Measurements from ENCODE around the gene CDH4.

Gene CDH4

DNA sequence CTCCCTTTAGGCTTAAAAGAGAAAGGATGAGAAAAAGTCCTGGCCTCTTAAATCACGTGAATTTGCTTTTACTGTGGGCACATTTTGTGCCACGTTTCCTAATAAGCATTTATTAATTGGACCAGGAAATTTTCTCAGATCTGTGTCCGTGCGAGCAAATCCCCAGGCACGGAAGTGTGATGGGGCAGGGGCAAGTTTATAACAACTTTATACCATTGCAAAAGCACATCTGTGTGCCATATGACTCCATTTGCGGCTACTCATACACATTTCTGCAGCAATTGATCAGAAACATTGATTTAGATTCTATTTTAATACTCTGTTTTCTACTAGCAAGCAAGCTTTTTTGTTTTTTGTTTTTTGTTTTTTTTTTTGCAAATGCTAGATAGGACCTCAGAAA, 440.4 kb downstream of the CDH4 start:
- no peak for DNase-seq (ENCODE audit: low spot score)

DNA sequence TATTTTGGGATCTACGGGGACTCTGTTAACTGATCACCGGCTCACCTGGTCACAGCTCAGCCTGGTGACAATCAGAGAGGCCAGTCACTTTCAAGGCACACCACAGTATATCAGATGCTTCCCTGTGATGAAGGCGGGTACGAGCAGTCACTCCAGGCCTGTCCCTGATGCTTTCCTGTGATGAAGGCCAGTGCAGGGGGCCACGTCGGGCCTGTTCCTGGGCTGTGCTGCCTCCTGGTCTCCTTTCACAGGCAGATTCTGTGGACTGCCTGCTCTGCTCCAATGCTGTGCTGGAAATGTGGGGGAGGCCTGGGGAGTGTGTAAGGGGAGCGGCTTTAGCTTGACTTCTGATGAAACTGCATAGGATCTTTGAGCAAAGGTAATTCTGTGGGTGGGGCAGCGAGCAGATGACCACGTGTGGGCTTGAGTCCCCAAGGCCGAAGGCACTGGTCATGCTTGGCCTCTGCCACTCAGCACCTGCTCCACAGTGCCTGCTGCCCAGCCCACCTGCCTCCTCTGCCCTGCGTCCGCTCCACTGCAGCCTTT, 441.1 kb downstream of the CDH4 start:
- no peak for DNase-seq (ENCODE audit: low spot score)

DNA sequence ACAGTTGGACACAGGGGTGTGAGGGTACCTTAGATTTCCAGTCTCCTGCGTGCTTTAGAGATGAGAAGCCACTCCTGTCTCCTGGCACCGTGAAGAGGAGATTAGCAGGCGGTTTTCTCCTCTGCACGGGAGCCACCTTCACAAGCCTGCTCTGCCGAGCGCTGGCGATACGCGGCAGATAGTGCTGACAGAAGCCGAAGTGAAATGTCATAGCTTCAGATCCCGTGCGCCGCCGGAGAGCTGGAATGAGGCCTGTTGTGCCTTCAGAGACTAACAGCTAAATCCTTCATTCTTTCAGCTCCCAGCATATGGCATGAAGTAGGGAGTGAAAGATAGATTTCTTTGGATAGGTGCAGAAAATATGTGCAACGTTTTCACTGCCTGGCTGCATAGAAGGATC, 442.6 kb downstream of the CDH4 start:
- DNase-seq (ENCODE audit: low spot score): no peak

DNA sequence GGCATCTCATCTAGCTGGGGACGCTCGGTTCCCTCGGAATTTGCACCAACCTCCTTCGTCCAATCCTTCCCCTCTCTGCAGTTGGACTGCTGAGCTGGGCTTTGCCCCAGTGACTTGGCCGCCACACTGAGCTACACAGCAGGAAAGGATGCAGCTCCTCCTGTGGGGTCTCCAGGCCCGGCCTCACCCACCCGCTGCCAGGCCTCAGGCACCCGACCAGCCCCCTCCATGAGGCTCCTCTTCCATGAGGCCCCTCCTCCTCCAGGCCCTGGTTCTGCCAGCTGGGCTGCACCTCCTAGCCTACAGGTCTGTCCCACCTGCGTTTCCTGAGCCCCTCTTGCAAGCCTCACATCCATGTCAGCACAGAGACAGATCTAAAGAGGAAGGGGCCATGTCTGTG, 443.7 kb downstream of the CDH4 start:
- DNase-seq (ENCODE audit: low spot score): no peak

DNA sequence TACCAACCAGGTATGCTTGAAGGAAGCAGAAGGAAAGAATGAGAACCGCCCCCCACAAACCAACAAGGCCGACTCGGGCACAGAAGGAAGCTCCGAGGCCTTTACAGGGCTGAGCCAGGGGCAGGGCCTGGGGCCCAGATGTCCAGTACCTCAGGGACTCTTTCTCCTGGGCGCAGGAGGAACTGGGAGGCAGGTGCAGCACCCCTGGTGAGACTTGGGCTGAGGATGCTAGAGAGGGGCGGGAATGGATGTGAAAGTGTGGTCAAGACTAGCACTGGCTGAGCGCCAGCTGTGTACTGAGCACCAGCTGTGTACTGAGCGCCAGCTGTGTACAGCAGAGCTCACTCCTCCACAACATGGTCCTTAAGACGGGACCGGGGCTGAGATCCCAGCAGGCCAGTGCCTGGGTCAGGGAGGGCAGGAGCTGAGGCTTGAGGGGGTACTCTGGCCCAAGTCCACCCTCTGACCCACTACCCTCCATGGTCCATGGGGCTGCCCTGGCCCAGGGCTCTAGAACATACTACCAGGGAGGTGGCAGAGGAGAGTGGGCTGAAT, 444.2 kb downstream of the CDH4 start:
- DNase-seq (ENCODE audit: low spot score): no peak

DNA sequence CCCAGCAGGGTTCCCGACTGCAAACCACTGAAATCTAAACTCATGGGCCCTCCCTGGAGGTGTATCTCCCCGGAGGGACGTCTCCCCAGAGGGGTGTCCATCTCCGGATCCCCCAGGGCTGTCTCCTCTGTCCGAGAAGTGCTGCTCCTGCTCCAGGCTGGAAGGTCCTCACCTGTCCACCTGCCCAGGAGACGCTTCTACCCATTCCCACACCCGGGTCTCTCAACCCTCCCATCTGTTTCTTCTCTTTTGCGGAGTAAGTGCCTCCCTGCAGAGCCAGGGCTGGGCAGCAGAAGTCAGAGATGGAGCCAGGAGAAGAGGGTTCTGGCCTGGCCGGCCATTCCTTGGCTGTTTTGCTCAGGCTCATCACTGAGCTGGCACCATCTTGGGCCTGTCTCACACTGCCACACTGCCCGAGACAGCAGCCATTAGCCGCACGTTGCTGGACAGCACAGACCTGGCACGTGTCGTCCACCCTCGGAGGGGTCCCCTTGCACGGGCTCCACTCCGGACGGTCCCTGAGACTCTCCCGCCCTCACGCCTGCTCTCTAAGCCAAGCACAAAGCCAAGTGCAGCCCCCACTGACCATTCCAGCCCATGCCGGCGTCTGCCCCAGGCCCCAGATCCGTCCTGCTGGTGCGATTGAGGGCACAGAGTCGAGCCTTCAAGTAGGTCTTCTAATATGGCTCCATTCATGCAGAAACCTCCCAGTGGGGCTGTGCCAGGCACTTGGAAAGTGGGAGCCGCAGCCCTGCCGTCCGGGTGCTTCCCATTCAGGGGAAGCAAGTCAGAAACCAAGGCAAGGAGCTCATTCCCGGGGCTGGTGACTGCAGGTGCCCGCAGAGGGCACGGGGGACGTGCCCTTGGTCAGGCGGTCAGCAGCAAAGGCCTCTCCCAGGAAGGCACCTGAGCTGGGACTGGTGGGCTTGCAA, 445.9 kb downstream of the CDH4 start:
- no peak for DNase-seq (ENCODE audit: low spot score)

DNA sequence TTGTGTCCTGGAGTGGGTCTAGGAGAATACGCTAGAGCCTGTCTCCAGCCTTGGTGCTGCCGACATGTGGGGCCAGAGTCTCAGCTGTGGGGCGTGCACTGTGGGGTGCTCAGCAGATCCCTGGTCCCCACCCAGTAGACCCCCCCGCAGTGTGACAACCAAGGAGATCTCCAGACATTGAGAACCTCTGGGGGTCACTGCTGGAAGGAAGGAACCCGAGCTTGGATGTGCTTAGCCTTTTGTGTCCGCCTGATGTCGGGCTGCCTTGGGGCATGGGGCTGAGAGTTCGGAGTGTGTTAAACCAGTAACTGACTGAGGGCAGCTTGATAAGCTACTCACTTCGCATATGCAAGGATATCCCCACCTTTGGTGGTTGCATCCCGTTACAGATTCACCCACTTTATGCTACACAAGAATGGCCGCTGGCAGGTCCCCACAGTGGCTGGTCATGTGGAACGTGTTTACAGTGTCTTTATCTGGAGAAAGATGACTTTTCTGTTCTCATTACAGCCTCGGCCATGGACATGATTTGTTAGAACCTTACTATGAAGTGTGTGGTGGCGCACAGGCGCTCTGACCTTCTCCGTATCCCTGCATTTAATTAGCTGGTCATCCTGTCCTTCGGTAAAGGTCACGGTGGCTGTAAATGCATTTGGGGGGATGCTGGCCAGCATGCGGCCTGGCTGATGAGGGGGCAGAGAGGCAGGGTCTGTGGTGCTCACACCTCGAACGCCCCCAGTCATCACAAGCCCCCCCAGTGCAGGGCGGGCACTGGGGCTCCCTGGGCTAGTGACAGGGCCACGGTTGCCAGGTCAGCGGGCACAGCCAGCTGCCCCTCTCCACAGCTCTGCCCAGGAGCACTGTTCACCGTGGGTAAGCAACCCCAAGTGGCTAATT, 446.8 kb downstream of the CDH4 start:
- DNase-seq (ENCODE audit: low spot score): no peak

DNA sequence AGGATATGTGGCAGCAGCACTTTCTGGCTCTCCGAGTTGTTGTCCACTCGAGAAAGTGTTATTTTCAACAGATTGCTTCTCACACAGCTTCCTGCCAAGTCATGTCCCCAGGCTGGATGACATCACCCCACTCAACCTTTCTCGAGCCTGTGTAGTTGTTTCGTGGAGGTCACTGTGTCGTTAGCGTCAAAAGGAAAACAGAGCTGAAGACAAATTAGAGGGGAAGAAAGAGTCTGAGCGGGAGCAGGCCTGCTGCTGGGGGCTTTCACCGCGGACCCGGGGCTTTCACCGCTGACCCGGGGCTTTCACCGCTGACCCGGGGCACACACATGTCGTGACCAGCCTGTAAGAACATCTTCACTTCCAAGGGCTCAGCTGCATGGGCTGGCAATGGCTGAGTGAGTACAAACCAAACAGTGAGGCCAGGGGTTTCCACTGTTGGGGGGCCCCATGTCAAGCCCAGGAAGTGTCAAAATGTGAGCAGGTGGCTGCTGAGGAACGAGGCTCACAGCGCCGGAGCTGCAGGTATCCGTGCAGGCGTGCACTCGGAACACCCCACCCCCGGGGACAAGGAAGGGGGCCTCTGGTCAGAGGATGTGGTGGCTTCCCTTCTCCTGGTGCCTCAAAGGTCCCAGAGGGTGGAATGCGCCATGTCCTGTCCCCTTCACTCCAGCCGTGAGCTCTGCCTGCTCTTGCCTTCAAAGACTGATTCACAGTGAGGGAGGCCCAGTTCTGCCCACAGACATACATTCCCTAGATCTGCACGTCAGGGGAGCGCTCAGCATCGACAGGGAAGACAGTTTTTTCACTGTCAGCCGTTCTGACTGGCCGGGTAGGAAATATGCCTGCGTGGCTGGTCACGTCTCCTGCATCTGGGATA, 447.7 kb downstream of the CDH4 start:
- no peak for DNase-seq (ENCODE audit: low spot score)

DNA sequence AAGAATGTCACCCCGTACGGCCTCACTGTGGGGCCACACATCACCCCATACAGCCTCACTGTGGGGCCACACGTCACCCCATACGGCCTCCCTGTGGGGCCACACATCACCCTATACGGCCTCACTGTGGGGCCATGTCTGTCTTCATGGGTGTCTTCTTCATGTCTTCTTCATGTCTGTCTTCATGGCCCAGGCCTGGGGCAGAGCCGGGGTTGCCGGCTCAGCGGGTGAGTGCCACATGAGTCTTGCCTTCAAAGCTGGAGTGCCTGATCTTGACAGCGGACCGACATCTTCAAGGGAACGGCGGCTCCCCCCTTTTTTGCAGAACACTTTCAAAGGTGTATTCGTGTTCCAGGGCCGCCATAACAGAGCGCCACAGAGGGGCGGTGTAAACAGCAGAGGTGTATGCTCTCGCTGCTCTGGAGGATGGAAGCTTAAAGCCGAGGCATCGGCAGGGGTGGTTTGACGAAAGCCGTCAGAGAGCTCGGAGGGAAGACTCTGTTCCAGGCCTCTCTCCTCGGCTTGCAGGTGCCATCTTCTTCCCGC, 448.6 kb downstream of the CDH4 start:
- DNase-seq (ENCODE audit: low spot score): no peak

DNA sequence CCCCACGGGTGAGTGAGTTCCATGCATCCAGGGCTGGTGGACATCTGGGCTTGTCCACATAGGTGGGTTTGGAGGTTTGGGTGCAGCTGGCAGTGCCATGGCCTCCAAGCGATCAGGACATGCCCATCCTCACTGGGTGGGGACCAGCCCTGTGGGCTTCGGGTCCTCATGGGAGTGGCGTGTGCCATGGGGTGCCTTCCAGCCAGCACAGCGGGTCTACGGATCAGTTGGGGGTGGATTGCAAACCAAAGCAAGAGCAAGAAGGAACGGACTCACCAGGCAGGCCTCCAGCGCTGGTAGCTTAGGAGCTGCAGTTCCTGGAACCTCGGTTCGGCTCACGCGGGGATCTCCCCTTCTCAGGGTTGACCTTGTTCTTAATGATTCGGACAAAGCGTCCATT, 449.3 kb downstream of the CDH4 start:
- DNase-seq (ENCODE audit: low spot score): no peak

DNA sequence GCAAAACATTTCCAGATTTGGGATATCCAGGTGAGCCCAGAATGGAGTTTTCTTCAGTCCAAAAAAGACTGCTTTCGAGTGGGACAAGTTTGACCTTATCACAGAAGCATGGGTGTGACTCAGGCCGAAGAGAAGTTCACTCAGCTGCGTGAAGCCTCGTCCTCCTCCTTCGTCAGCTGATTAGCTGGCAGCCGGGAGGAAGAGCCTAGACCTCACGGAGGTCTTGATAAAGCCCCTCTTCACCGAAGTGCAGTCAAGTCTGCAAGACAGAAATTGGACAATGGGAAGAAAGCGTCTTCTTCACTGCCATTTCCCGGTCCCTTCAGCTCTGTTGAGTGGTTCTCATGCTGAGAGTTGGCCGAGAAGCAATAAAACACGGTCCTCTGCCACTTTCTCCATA, 449.7 kb downstream of the CDH4 start:
- DNase-seq (ENCODE audit: low spot score): no peak

DNA sequence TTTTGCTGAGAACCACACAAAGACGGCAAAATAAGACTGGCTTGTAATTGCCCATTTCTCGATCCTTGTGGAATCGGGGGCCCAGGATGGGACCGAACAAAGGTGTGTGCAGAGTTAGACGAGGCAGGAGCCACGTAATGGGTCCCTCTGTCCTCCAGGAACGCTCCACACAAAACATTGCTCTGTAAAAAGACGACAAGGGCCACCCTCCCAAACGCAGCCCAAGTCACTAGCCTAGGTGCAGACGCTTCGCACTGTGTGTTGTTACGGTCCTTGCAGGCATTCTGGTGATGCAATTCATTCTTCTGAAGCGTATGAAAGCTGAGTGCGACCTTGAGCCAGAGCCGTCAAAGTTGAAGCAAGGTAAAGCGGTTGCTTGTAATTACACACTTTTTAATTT, 450.2 kb downstream of the CDH4 start:
- DNase-seq (ENCODE audit: low spot score): no peak

DNA sequence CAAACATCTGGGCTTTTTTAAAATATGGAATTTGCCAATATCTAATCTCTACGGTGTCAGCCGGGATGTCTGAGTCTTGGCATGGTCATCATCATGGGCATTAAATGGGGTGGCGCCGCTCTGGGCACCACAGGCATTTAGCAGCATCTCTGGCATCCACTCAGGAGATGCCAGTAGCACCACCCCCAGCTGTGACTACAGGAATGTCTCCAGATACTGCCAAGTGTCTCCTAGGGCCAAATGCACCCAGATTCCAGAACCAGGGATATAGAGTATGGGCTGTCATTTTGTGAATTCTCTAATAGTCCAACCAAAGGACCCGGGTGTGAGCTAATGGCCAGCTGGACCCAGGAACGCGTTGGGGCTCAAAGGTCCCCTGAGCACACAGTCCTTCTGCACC, 452.6 kb downstream of the CDH4 start:
- no peak for DNase-seq (ENCODE audit: low spot score)

DNA sequence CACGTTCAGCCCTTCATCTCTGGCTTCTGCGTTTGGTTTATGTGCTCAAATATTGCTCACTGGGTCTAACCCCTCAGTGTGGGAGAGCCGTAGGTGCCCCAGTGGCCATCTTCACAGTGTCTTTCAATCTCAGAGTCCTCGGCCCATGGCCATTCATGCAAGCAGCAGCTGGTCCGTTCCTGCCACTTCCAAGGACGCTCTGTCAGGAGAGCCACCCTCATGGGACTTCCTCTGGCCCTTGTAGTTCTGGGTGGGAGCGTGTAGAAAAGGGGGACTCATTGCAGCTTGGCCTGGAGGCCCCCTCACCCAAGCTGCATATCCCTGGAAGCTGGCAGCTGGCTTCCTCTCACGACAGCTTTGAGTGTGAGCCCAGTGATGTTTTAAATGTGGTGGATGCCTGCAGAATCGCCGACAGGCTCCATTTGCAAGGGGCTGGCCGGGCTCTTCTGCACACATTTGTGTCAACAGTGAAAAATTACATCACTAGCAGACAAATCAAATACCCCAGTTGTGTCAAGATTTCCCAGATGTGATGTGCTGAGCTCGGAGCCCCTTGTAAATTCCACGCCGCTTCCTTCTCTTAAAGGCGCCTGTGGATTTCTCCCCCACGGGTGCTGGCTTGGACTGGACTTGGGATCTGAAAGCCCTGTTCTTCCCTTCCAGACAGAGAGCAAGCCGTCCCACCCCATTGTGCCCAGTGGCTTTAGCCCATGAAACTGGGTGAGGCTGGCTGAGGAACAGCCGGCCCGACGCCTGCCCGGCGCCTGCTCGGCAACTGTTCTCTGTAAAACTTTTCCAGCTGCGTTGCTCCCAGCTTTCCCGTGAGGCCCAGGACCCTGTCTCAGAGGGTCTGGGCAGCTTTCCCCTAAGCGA, 453.6 kb downstream of the CDH4 start:
- DNase-seq (ENCODE audit: low spot score): no peak

DNA sequence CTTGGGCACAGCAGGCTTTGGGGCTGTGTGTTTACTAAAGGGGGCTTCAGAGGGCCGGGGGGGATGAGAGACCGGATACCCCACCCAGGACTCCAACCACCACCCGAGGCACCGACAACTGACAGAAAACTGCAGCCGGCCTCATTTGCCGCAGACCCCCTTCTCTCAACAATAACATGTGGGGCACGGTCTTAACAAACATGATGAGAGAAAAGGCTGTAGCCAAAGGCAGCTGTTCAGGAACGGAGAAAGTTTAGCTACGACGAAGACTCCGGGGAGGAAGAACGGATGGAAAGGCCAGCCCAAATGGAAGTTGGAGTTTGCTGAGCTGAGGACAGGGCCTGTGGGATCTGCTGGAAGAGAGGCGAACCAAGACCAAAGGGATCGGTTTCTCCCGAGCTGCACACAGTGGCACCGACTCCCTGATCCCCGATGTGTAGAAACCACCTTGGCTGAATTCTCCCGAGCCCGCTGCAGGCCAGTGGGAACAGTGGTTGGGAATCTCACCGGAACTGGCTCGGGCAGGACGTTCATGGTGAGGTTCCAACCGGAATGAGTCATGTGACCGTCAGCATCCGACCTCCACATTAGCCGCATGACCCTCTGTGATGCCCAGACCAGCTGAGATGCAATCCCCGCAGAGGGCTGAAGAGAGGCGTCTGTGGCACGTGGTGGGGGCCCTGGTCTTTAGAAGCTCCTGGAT, 454.3 kb downstream of the CDH4 start:
- DNase-seq (ENCODE audit: low spot score): no peak

DNA sequence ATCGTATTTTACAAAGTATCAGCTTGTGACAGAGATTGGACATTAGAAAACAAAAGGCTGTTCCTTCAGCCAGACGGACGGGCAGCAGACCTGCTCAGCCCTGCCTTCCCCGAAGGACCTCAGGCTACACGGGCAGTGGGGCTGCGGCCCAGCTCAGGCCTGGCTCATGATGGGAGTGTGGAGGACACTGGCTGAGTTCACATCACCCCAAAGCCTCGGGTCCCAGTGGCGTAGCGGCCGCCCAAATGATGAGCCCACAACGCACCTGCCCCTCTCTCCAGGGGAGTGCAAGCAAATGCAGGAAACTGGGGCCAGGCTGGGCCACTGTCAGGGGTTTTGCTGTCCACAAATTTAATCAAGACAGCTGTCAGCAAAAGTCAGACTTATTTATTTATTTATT, 456.8 kb downstream of the CDH4 start:
- no peak for DNase-seq (ENCODE audit: low spot score)

DNA sequence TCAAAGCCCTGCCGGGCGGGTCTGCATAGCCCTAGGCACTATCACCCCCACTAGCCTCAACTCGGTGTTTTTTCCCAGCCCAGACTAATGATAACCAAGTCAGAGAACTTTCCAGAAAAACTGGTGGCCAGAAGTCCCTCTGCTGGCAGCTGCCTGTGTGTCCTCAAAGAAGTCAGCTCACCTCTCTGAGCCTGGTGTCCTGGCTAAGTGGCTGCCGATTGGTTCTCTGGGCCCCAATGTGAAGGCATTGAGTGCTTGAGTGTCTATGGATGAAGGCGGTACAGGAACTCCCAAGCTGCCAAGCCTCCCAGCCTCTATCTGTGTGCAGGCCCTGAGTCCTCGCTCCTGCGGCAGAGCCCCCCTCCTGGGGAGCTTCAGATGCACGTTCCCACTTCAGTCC, 458.0 kb downstream of the CDH4 start:
- DNase-seq (ENCODE audit: low spot score): no peak

DNA sequence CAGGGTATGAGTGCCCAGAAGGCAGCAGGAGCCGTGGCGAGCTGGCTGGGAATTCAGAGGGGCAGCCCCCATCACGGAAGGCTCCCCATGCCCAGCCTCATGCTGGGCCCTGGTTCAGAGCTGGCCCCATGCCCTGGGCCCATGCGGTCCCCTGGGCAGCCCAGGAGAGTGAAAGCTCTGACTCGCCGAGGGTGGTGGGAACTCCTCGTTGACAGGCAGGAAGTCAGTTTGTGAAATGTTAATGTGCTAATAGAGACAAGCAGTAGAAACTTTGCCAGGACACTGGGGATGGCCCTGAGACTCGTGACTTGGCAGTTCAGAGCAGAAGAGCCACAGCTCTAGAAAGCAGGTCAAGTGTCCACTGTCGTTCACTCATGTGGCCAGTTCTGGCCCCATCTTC, 460.6 kb downstream of the CDH4 start:
- DNase-seq (ENCODE audit: low spot score): no peak

DNA sequence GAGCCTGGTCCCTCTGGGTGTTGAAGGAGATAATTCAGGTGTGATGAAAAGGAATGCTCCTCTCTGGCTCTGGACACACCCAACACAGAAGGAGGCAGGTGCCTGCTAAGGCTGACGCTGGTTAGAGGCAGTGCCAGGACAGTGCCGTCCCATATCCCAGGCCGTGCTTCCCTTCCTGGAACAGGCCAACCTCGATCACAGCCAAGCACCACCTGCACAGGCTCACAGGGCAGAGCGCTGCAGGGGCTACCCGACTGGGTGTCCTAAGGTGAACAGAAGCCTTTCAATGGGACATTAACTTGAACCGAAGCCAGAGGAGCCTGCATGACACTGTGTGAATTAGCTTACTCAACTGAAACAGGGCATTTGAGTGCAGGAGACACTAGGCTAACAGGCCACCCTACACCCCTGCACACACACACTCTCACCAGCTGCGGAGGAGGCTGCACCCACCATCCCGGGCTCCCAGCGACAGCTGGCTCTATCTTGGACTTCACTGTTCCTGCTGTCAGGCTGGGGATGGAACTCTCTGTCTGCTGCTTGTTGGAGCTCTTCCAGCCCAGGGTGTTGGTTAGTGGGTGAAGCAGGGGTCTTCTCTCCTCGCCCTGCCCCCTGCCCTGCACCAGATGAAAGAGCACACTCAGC, 466.4 kb downstream of the CDH4 start:
- no peak for DNase-seq (ENCODE audit: low spot score)
